GM12891 (cell line): ENCODE results near the gene KIAA0319L. TPM values are rescaled to one million over a fixed set of nuclear protein-coding genes. Genes with fewer than 3 reads are reported as not detected.

Experiments used
- DNase-seq: peaks from one replicate; pipeline ENCODE4 v3.0.0; 2011; ENCODE audit warnings: low spot score; ENCODE audit not compliant: insufficient read length
- FAIRE-seq: peaks from 2 replicates; lab custom pipeline; 2011; peaks lifted over from hg19 to GRCh38; lab: Jason Lieb, UNC
- PAX5 ChIP-seq: IDR thresholded peaks from 2 replicates; pipeline ENCODE4 v1.6.1; 2011; ENCODE audit warnings: low read length, moderate library complexity, mild to moderate bottlenecking; ENCODE audit not compliant: insufficient read depth, severe bottlenecking
- POLR2A ChIP-seq: IDR thresholded peaks from 2 replicates; pipeline ENCODE4 v1.6.1; 2011; ENCODE audit warnings: low read depth, low read length, control low read depth
- POLR2AphosphoS5 ChIP-seq: IDR thresholded peaks from 2 replicates; pipeline ENCODE4 v1.6.1; 2011; ENCODE audit warnings: low read depth, low read length, control low read depth
- POU2F2 ChIP-seq: IDR thresholded peaks from 2 replicates; pipeline ENCODE4 v1.6.1; 2011; ENCODE audit warnings: low read depth, mild to moderate bottlenecking, control low read depth, low read length, moderate library complexity
- SPI1 ChIP-seq: IDR thresholded peaks from 2 replicates; pipeline ENCODE4 v1.6.1; 2011; ENCODE audit warnings: low read depth, low read length, control low read depth
- TAF1 ChIP-seq: IDR thresholded peaks from 2 replicates; pipeline ENCODE4 v1.6.1; 2011; ENCODE audit warnings: low read depth, low read length, control low read depth
- polyA plus RNA-seq: library from polyadenylated mRNA; unstranded; fragments of >200 nt; gene quantifications from one replicate; pipeline ENCODE4 v1.2.1, GENCODE V29; 2012; ENCODE audit warnings: low read depth, missing spikeins, inconsistent platforms; ENCODE audit not compliant: missing spikeins

The KIAA0319L gene
- polyA plus RNA-seq, result 18.1 TPM

GRCh38 chr1:35557118-35557610, at the start of gene KIAA0319L:
KIAA0319L (minus strand) TSS chr1:35557403; CDS start chr1:35554491, 2,912 bp downstream.
- TF ChIP-seq TAF1, result 0 out of 2 replicates have a peak, but pooled peaks have one; percentile 33
- TF ChIP-seq SPI1, result no peak
- FAIRE-seq (no peak), DNase-seq (peak; percentile 87)

GRCh38 chr1:35605867-35606182, 48.6 kb upstream of the KIAA0319L start:
- FAIRE-seq, result no peak
- no peak for DNase-seq
- TF ChIP-seq POU2F2 (no peak), TAF1 (no peak), PAX5 (no peak), SPI1 (no peak)

GRCh38 chr1:35605071-35605866, 48.1 kb upstream of the KIAA0319L start:
- no peak for TF ChIP-seq TAF1
- TF ChIP-seq POLR2A, result no peak
- TF ChIP-seq POU2F2, result no peak
- TF ChIP-seq POLR2AphosphoS5, result no peak
- no peak for TF ChIP-seq SPI1
- no peak for TF ChIP-seq PAX5
- DNase-seq (no peak), FAIRE-seq (no peak)

- DNase-seq, result no peak
- TF ChIP-seq TAF1 (no peak), PAX5 (no peak), SPI1 (no peak), POLR2A (no peak), POU2F2 (no peak)
- FAIRE-seq, result no peak
Measured at GRCh38 chr1:35603941-35604340, 46.7 kb upstream of the KIAA0319L start.

- TF ChIP-seq SPI1 (no peak), TAF1 (no peak), POLR2A (no peak), POLR2AphosphoS5 (no peak), PAX5 (no peak), POU2F2 (no peak)
- DNase-seq (no peak), FAIRE-seq (no peak)
Measured at GRCh38 chr1:35603468-35603867, 46.3 kb upstream of the KIAA0319L start.

GRCh38 chr1:35600593-35600992, 43.4 kb upstream of the KIAA0319L start:
- FAIRE-seq (no peak), DNase-seq (no peak)
- TF ChIP-seq POLR2A (no peak), POLR2AphosphoS5 (no peak), PAX5 (no peak), TAF1 (no peak), SPI1 (no peak), POU2F2 (no peak)

GRCh38 chr1:35599411-35599810, 42.2 kb upstream of the KIAA0319L start:
- FAIRE-seq (no peak), DNase-seq (no peak)
- no peak for TF ChIP-seq SPI1

- no peak for FAIRE-seq
- TF ChIP-seq POLR2AphosphoS5 (peak; percentile 16; the same call in 1 of the 2 replicates), SPI1 (no peak), POLR2A (no peak)
Measured at GRCh38 chr1:35598895-35599294, 41.7 kb upstream of the KIAA0319L start.

GRCh38 chr1:35597870-35598269, 40.7 kb upstream of the KIAA0319L start:
- FAIRE-seq (no peak), DNase-seq (no peak)
- TF ChIP-seq SPI1, result no peak
- no peak for TF ChIP-seq POLR2A
- peak; percentile 55; the same call in 1 of the 2 replicates for TF ChIP-seq POLR2AphosphoS5

More at GRCh38 chr1:35598895-35599294, 41.7 kb upstream of the KIAA0319L start:
- DNase-seq, result no peak

GRCh38 chr1:35595684-35596083, 38.5 kb upstream of the KIAA0319L start:
- DNase-seq (no peak), FAIRE-seq (peak; percentile 75)
- TF ChIP-seq SPI1, result no peak
- no peak for TF ChIP-seq POLR2AphosphoS5
- TF ChIP-seq TAF1, result no peak
- TF ChIP-seq POLR2A, result no peak
- no peak for TF ChIP-seq POU2F2
- TF ChIP-seq PAX5, result no peak

- TF ChIP-seq TAF1 (no peak), PAX5 (no peak), POLR2AphosphoS5 (no peak), POLR2A (no peak), POU2F2 (no peak), SPI1 (no peak)
- no peak for DNase-seq
- FAIRE-seq, result no peak
Measured at GRCh38 chr1:35594005-35594760, 37.0 kb upstream of the KIAA0319L start.
